Uterus (tissue), 2 donors: ENCODE results near the gene GNAS-AS1.

Experiments used
- POLR2A ChIP-seq, 2 donors: fragments of 450-650 bp; IDR thresholded peaks; one replicate each; pipeline ENCODE4 v1.6.1; 2016; ENCODE audit warnings: antibody characterized with exemption in 2 of 2, mild to moderate bottlenecking in 1 of 2, moderate library complexity in 1 of 2
- TF ChIP-seq, protein P1 (sequence below), 4 experiments: fragments of 200-600 bp in 2 of 4; fragments of 450-650 bp in 2 of 4; sonication (generic) in 2 of 4; IDR thresholded peaks; one replicate each; pipeline ENCODE4 v1.5.1; 2016 to 2019; ENCODE audit warnings: antibody characterized with exemption in 4 of 4, mild to moderate bottlenecking in 2 of 4, moderate library complexity in 1 of 4

DNA sequence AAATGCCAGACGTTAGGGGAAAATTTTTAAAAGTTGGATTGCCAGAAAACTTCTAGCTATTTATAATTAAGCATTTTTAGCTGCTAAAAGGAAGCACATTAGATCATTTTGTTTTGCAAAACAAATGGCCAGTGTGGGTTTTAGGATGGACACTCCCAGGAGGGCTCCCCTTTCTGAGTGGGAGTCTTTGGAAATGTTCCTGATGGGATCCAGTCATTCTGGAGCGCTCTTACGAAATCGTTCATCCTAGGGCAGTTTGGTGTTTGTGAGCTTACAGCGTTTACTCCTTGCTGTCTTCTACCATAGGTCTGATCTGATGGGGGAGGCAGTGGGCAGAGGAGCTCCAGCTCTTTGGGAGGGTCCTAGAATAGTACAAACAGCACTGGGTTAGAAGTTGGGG is 16.5 kb upstream of the GNAS-AS1 start:
- TF ChIP-seq, protein P1, sequence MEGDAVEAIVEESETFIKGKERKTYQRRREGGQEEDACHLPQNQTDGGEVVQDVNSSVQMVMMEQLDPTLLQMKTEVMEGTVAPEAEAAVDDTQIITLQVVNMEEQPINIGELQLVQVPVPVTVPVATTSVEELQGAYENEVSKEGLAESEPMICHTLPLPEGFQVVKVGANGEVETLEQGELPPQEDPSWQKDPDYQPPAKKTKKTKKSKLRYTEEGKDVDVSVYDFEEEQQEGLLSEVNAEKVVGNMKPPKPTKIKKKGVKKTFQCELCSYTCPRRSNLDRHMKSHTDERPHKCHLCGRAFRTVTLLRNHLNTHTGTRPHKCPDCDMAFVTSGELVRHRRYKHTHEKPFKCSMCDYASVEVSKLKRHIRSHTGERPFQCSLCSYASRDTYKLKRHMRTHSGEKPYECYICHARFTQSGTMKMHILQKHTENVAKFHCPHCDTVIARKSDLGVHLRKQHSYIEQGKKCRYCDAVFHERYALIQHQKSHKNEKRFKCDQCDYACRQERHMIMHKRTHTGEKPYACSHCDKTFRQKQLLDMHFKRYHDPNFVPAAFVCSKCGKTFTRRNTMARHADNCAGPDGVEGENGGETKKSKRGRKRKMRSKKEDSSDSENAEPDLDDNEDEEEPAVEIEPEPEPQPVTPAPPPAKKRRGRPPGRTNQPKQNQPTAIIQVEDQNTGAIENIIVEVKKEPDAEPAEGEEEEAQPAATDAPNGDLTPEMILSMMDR (IDR thresholded peaks at IDR 0.05), result no peak
- TF ChIP-seq POLR2A (IDR thresholded peaks at IDR 0.05), result no peak
